SH-SY5Y (cell line): Measurements from ENCODE around the gene SESN1.

Experiments
- GATA2 ChIP-seq: IDR thresholded peaks from 2 replicates; pipeline ENCODE4 v1.6.1; 2011; ENCODE audit warnings: mild to moderate bottlenecking, low read depth, low read length
- GATA3 ChIP-seq: IDR thresholded peaks from 2 replicates; pipeline ENCODE4 v1.6.1; 2011; ENCODE audit warnings: low read depth, mild to moderate bottlenecking, low read length, moderate library complexity

- TF ChIP-seq GATA2 (no peak), GATA3 (no peak)
Measured at GRCh38 chr6:108966855-108967755, 127.5 kb downstream of the SESN1 start.
